T follicular helper cell (primary cell): ENCODE measurements around the gene TUFT1.
"Not testable (repeated sequence)": the region's sequence is repeated elsewhere in the genome, so short reads cannot be mapped to it uniquely, and the experiment has no call there.

ENCODE experiments used
- DNase-seq: peaks from one replicate; pipeline ENCODE4 v3.0.0-alpha.2; 2020; ENCODE audit warnings: low read depth

Gene TUFT1

DNA sequence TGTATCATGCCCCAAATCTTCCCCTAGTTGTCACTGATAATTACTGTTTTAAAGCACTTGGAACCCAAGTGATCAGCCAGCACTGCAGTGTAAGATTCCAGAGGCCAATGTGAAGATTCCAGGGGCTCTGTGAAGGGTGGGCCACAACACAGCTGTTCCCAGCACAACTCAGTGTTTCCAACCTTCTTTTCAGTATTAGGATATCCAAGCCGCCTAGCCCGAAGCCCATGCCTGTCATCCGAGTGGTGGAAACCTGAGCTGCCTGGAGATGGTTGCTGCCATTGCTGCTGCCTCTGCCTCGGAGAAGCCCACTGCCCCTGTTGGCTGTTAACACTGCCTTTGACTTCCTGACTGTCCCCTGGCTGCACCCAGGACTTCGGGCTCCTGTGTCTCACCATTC is 41.3 kb downstream of the TUFT1 start:
- no peak for DNase-seq

DNA sequence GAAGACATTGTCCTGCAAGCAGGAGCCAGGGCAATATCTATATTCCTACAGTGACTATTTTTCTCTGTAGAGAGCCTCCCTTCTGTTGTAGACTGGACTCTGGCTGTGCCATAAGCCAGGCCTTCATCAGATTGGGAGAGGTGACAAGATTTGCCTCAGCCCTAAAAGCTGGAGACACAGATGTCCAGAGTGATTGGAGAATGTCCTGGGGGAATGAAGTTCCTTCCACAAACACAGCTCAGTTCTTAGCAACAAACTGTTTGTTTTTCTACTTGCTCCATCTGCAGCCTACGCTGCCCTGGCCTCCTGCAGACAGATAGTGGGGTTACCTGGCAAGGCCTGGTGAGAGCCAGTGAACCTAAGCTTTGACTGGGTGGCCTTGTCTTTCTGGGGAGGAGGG is 41.8 kb downstream of the TUFT1 start:
- DNase-seq, result no peak

DNA sequence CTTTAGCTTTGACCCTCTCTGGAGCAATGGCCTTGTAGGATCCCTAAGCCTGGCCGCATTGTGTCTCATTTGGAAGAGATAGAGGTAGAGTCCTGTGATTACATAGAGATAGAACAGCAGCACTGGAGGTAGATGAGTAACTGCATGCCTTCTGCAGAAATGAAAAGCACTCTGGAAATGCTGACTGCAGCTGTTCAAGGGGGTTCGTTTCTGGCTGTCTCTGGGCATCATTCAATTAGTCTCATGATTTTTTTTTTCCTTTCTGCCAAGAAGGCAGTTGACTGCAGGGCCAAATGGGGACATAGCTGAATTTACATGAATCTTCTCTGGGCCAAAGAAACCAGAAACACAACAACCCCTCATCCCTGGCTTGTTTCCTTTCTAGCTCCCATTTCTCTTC is 43.7 kb downstream of the TUFT1 start:
- no peak for DNase-seq

DNA sequence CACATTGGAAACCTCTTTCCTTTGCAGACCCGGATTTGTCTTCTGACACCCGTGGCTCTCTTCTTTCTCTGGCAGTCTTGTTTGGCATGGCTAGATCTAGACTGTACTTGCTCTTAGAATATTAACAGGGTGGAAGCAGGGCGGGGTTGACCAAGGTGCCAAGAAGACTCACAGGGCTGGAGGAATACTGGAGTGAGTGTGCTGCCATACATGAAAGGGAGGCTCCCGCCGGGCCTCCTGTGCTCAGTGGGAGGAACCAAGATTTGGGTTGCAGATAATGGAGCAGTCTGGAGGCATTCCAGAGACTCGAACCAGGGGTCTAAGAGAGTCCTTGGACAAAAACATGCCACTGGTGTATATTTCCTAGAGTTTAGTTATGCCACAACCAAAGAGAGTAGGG is 44.2 kb downstream of the TUFT1 start:
- DNase-seq, result no peak

DNA sequence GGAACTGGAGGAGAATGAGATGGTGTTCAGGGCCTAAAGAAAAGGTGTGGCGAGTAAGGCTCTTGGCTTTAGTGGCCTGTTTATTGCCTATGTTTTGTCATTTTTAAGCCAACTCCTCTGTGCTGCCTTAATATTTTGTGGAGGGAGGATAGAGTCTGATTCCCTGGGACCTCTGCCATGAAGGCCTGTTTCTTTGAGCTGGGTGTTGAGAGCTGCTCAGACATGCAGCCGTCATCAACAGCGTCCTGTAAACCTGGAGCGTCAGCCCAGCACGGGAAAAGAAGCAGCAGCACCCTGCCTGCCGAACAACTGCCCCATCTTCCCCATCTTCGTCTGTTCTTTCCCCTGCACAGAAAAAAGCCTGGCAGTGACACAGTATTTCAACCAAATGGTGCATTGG is 44.7 kb downstream of the TUFT1 start:
- DNase-seq, result no peak

DNA sequence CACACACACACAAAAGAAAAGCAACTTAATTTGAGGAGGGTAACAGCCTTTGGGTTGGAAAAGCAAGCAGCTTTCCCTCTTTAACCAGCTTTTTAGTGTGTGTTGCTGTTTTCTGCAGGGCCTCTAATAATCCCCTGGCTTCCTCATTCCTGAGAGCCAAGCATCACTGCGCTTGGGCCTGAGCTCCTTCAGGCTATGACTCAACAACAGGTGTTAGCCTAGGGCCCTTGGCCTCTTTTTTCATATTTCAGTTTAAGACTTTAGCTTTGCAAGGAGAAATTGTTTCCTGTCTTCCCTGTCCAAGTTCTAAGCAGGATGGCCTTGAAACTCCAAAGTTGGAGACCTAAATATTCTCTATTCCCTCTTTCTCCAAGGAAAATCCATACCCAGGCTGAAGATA is 45.5 kb downstream of the TUFT1 start:
- DNase-seq, result no peak

DNA sequence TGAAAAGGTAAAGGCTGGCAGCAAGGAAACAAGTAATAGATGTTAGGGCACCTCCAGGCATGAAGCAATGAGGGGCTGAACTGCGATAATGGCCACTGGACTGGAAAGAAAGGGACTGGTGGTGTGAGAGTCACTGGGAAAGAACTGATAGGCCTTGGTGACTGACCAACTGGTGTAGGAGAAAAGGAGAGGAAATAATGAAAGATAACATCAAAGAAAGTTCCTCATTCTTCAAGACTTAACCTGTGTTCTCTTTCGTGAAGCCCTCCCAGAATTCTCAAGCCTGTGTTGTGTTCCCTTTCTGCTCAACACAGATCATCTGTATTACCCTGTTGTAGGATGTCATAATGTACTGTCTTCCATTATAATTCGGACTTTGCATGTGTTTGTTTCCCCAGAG is 50.9 kb downstream of the TUFT1 start:
- DNase-seq, result no peak

DNA sequence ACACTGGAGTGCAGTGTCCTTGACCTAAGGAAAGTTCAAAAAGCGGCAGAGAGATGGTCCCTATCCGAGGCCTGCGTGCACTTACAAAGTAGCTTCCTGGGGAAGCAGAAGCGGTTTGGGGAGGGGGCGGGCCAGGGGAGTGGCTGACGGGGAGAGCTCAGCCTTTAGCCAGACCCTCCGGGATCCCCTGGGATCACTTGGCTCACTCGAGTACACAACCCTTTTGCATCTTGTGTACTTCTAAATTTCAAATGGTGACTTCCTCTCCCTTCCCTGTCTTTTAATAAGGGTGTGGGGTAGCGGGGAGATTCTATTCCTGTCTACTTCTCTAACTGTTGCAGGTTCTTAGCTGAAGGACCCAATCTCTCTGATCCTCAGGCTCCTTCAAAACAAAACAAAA is 53.6 kb downstream of the TUFT1 start:
- no peak for DNase-seq

DNA sequence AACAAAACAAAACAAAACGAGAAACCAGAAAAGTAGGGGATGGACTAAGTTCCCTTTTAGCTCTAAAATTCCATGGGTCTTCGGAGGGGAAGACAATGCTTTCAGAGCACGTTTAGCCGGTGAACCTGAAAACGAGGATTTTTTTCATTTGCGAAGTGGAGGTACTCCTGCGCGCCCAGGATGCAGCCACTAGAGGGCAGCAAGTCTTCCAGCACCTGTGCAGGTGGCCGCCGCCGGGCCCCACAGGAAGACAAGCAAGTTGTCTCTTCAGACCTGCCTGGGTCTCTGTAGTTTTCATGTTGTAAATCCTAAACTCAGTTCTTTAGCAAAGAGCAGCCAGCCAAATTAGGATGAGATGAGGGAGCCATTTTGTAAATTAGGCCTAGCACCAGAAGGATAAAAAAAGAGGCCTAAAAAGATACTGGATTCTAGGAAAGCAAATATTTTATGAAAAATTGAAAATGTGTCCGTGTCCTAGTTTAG is 54.1 kb downstream of the TUFT1 start:
- peak; percentile 80 for DNase-seq

DNA sequence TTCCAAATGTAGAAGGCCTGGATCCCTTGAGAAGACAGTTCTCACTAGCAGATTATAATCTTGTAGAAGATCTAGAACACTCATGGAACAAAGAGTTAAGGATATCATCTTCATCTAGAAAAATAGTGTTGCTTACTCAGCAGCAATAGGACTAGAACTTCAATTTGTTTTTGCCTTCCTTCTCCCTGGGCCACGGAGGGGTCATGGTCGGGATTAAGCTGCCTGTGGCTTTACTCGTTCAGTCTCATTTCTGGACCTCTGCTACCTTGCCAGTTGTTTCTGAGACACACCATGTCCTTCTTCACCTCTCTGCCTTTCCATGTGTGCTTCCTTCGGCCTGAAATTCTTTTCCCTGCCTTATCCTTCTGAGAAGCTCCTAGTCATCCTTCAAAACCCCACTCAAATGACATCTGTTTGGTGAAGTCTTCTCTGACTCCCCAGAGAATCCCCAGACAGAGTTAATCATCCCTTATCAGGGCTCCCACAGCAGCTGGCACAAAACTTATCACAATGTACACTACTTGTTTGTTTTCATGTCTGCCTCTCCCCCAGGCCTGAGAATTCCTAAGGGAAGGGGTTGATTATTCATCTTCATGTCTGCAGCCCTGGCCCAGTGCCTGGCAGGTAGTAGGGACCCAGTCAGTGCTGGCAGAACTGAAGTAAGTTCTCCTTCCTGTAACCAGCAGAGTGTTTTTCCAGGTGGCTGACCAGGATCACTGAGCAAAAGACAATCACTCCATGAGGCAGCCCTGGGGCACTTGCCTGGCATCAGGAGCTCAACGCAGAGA is 56.3 kb downstream of the TUFT1 start:
- no peak for DNase-seq

DNA sequence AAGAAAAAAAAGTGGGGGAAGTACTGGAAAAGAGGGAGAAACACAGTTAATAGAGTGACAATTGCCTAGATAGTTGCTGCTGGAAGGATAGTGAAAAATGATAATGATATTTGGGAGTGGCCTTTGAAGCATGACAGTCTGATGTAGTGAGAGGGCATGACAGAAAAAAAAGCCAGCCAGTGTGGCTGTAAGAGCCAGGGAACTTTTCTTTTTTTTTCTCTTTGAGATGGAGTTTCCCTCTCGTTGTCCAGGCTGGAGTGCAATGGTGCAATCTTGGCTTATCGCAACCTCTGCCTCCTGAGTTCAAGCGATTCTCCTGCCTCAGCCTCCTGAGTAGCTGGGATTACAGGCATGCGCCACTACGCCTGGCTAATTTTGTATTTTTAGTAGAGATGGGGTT is 62.4 kb downstream of the TUFT1 start:
- DNase-seq, result not testable (repeated sequence)

DNA sequence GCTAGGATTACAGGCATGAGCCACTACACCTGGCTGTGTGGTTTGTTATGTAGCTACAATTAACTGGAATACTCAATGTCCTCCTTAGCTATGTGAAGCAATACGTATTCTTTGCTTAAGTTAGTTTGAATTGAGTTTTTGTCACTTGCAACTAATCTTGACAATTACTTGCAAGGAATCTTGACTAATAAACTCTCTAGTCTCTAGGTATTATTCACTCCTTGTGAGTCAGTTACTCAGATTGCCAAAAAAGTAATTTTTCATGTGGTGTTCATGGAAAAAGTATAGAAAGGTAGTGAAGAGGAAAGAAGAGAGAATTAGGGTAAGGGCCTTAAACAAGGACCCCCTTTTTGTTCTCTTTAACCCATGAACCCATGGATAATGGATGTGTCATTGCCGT is 64.2 kb downstream of the TUFT1 start:
- no peak for DNase-seq

DNA sequence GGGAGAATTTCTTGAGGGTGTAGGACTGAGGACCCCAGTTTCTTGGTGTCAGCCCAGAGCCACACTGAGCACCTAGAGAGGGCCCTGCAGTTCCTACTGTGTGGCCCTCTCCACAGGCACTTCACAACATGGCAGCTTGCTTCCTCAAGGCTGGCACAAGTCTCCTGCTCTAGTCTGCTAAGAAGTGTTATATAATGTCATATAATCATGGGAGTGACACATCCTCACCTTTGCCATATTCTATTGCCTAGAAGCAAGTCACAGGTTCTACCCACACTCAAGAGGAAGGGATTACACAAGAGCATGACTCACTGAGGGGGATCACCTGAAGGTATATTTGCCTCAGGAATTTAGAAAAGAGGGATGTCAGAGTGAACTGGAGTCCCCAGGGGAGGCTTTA is 66.3 kb downstream of the TUFT1 start:
- no peak for DNase-seq

DNA sequence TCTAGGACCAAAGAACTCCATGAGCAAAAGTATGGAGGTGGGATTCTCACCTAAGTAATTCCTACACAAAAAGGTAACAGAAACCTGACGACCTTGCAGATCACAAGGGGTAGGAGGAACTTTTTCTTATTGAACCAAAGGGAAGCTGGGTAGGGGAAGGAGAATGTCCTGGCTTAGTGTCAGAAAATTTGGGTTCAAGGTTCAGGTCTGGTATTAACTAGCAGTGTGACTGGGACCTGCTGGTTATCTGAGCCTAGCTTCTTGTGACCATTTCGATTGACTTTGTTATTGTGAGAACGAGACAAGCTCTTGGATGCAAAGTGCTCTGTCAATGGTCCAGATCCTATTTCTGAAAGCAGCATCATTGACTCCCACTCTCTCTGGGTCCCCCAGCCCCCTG is 66.7 kb downstream of the TUFT1 start:
- DNase-seq, result no peak

DNA sequence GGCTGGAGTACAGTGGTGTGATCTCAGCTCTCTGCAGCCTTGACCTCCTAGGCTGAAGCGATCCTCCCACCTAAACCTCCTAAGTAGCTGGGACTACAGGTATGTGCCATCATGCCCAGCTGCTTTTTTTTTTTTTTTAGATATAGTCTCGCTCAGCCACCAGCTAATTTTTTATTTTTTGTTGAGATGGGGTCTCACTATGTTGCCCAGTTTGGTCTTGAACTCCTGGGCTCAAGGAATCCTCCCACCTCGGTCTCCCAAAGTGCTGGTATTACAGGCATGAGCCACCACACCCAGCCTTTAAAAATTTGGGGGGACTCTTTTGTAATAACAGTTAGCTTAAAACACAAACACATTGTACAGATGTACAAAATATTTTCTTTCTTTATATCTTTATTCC is 70.0 kb downstream of the TUFT1 start:
- no peak for DNase-seq

DNA sequence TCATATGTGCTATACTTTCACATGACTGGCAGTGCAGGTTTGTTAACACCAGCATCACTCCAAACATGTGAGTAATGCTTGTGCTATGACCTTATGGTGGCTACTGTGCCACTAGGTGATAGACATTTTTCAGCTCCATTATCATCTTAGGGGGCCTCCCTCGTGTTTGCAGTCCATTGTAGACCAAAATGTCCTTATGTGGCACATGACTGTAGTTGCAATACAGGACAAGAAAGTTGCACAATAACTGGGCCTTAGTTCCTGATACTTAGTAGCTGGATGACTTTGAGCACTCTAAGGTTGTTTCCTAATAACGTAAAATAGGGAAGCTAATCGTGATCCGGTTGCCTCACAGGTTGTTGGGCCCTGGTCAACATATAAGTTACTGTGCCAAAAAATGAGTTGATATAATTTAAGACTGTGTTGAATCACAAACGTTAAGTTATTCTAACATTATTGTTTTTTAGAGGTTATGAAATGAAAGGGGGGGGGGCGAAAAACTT is 71.2 kb downstream of the TUFT1 start:
- no peak for DNase-seq

DNA sequence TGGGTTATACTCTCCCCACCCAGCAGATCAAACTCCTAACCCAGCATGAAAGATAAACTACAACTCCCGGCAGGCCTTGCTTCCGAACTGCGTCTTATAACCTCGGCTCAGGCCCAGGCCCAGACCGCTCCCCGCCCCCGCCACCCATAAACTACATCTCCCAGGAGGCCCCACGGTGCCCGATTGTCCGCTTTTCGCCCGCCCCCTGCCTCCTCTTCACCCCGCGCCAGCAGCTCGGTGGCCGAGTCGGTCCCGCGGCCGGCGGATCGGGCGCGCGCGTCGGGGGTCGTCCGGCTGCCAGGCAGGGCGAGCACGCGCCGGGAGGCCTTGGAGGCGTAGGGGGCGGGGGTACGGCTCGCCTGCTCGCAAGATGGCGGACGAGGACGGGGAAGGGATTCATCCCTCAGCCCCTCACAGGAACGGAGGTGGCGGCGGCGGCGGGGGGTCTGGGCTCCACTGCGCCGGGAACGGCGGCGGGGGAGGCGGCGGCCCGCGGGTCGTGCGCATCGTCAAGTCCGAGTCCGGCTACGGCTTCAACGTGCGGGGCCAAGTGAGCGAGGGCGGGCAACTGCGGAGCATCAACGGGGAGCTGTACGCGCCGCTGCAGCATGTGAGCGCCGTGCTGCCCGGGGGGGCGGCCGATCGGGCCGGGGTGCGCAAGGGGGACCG is 71.9 kb downstream of the TUFT1 start, which contains the start of gene SNX27:
Gene SNX27, plus strand, starts transcription at position 219 of the 669 bp plus-strand sequence. Its CDS starts 152 bp downstream, at position 371.
- DNase-seq, result peak; percentile 86

DNA sequence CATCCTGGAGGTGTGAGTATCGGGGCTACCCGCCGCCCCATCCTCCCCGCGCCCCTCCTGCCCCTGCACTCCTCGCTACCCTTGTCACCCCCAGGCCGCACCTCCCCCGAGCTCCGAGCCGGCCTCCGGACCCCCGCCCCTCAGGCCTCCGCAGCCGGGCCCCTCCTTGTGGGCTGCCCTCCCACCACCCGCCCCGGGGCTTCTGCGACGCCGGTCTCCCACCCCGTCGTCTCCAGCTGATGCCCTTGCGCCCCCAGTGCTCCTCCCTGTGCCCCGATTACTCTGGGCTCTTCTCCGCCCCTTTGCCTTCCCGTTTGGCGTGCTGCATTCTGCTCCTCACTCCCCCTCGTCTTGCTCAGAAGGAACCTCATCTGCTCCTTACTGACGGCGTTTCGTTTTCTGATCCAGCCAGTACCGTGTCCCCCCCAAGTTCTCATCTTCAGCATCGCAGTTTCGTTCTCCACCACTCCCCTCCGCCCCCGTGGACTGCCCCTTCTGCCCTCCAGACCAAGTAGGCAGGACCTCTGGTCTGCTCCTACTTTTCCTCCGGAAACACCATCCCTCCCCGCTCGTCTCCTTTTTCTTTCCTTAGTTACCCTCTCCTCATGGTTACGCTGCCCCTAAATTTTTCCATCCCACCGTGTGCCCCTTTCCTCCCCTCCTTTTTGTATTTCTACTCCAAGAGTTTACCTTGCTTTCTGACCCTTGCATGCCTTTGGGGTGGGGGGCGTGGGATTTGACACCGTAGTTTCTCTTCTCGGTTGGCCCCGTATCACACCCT is 72.6 kb downstream of the TUFT1 start:
- DNase-seq, result peak; percentile 7

DNA sequence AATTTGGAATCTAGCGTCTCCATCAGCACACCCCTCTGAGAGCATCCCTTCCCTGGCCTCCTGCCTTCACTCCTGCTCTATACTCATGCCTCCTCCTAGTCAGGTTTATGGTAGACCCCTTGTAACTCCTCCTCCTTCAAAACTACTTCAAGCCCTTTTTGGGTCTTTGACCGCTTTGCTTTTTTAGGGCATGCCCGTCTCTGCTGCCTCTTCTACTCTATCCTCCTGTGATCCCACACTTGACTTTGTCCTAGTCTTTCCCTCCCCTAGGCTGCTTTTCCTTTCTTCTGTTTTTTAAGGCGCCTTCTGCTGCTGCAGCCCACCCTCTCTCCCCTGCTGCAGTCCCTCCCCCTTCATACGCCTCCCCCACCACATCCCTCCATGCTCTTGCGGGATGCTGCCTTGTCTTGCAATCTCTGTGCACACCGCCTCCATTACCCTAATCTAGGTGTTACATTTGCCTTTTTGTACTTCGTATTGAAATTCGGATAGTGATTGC is 73.2 kb downstream of the TUFT1 start:
- no peak for DNase-seq

DNA sequence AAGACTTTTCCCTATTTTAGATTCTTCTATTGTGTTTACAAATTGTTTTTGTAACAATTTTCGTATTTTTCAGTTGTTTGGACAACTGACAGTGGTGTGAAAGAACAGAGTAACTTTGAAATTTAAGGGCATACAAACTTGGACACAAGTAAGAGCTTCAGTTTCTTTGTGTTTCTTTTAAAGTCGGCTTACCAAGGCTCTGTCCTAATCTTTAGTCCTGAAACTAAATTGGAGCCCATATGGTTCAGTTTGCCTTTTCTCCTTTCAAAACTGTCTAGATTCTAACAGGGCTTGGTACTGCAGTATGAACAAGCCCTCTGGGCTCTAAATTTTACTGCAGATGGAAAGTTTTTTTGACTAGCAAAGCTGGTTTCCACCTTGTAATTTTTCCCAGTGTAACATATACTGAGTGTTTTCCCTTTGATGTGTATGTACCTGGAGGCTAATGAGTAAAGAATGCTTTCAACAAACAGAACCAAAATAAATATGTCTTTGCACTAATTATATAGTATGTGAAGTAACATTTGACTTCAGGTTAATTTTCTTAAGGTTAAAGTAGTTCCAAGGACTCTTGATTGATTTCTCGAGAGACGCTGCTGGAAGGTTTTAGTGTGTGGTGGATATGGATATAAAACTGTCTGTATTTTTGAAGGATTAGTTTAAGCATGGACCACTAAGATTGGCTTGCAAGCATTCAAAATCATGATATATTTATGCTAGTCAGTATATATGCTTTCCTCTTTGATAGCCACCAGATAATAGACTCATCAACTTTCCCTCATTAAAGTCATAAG is 75.8 kb downstream of the TUFT1 start:
- DNase-seq, result no peak

DNA sequence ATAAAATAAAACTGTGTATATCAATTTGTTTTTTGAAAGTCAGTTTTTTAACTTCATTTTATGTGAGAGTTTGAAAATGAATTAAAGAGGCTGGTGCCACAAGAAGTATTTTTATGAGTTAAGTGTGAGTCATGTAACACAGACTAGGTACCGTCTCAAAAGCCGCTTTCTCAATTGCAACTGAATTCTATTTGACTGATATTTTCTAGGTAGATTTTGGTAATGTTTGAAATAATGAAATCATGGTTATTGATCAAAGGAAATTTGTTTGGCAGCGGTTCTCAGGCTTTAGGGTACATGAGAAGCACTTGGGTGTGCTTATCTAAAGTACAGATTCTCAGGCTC is 76.4 kb downstream of the TUFT1 start:
- DNase-seq, result no peak

DNA sequence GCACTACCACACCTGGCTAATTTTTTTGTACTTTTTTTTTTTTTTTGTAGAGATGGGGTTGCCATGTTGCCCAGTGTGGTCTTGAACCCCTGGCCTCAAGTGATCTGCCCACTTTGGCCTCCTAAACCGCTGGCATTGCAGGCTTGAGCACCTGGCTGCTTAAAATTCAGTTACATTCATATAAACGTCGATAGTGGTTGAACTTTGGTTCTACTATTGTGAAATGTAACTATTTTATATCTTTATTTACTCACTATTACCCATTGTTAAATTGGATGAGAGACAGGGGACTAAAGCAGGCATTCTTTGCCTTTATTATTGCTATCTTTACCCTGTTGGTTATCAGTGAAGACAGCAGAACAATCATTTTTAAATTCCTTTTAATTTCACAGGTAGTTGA is 77.9 kb downstream of the TUFT1 start:
- DNase-seq, result no peak
